DMS53 treated with DMSO at 0.1 percent for 48 hours (cell line): ENCODE data around the gene AMPD3.

Experiments
- DNase-seq: peaks from one replicate; lab custom pipeline; 2025; ENCODE audit not compliant: unreplicated experiment; lab: John Stamatoyannopoulos, UW

AMPD3 gene

GRCh38 chr11:10460611-10461275, 5.7 kb downstream of the AMPD3 start:
- no peak for DNase-seq

DNA sequence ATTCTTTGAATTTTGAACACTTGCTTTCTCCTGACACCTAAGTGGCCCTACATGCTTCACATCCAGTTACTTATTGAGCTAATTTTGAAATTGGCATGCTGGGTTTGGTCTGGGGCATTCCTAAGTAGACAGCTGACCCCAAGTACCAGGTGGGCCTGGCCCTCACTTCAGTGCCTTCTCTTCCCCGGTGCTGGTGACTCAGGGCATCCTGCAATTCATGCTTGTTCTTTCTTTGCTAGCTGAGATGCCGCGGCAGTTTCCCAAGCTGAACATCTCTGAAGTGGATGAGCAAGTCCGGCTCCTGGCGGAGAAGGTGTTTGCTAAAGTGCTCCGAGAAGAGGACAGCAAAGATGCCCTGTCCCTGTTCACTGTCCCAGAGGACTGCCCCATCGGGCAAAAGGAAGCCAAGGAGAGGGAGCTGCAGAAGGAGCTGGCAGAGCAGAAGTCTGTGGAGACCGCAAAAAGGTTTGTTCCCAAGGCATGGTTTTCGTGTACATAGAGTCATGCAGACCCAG, 6.3 kb downstream of the AMPD3 start:
- DNase-seq = no peak

DNA sequence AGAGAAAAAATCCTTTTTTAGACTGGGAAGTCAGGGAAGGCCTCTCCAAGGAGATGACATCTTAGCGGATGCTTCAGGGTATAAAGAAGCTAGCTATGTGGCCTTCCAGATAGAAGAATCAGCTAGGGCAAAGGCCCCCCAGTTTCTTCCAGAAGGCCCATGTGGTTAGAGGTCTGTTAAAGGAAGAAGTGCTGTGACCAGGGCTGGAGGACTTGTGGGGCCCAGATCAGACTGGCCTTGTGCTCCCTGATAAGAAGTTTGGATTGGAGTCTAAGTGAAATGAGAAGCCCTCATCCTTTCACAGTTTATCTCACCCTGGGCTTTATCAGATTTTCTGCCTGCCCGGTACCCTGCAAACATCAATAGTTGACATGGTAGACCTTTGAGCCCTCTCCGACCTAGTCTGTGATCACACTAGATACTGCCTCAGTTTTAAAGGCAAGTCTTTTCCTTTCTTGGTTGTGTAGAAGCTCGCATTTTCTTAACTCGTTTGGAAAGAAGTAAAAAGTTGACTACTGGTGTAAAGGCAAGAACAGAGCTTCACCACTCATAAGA, 7.8 kb downstream of the AMPD3 start:
- no peak for DNase-seq

DNA sequence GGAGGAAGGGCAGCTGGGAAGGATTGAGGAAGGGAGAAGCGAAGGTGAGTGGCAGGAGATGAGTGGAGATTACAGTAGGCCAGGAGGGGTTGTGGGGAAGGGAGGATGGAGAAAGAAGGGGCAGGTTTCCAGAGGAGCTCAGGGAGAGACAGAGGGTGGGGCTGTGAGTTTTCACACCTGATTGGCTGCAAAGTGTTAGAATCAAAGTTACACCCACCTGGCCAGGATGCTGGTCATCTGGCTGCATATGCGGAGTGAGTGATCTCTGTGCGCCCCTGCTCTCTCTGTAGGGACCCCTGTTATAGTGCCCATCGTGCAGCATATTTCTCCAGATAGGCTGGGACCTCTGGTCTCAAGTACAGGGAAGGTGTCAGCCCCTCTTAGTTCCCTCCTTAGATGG, 18.3 kb downstream of the AMPD3 start:
- no peak for DNase-seq

DNA sequence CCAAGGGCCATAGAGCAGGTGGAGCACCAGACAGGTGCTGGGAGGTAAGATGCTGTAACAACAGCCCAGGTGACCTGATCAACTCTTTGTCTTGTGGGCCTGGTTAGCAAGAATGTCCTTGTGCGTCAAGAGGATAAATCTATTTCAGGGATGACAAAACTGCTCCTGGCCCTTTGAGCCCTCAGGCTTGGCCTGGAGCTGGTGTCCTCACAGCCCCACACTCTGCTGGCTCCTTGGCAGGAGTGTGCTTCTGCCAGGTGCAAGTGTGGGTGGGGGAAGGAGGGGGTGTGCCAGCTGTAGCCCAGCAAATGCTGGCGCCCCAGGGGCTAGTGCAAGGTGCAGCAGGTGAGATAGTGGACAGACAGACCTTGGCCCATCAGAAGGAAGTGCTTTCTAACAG, 19.5 kb downstream of the AMPD3 start:
- DNase-seq = no peak

DNA sequence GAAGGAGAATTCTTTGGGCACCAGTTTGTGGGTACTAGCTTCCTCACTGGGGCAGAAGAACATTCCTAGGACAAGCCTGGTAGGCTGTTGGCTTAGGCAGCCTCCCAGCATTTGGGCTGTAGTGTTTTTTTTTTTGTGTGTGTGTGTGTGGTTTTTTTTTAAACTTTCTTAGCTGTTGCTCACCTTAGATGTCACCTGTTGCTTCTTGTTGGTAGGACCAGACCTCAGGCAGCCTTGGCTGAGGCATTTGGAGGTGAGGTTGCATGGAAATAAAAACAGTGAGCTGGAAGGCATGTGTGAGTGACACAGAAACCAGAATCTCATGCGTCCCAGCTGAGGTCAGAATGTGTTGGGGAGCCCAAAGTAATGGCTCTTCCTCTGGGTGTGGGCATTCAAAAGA, 21.3 kb downstream of the AMPD3 start:
- no peak for DNase-seq

- no peak for DNase-seq
These were observed 22.0 kb downstream of the AMPD3 start for GRCh38 chr11:10476927-10477689.

DNA sequence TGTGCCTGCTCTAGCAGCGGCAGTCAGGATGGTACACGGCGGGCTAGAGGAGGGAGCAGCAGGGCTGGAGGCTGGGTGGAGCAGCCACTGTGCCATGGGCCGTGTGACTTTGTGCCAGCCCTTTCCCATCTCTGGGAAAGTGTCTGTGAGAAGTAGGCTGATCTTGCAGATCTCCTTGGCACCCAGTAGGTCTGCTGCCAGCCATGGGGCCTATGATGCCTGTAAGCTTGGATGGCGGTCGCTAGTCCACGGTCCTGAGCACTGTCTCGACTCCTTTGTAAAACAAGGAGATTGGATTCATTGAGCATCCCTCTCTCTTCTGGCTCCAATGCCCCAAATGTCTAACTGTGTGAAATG, 22.6 kb downstream of the AMPD3 start:
- no peak for DNase-seq

- no peak for DNase-seq
These were observed 23.0 kb downstream of the AMPD3 start for GRCh38 chr11:10478066-10478465.

DNA sequence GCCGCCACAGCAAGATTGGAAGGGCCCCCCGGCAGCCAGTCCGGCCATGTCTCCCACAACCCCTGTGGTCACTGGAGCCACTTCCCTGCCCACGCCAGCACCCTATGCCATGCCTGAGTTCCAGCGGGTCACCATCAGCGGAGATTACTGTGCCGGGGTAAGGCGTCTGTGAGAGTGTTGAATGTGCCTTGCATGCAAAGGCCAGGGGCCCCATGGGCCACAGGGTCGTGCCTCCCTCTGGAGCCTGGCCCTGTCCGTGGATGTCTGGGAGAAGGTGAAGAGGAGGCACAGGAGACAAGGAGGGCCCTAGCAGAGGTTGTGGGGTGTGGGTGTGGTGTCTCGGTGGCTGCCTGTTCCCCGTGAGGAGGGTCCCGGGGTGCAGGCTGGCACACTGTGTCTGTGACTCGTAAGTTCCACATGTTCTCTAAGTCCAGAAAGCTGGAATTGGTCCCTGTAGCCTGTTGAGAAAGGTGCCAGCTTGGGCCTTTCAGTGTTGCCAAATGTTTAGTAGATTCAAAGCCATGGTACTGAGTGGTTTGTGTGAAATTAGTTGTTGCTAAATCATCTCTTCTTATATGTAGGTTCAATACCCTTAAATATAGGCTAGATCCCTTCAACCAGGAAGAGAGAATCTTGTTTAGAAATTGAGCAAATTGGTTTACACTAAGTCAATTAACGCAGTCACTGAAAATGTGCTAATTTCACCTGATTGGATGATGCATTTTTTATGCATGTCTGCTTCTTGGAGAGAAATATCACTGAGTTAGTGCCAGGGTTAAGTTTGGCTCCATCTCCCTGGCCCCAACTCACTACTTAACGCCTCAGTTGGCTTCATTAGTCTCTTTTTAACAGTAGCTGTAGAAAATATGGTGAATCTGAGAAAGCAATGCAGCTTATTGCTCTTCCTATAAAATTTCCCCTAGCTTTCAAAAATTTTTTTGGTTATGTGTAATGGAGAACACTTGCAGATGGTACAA, 23.8 kb downstream of the AMPD3 start:
- no peak for DNase-seq

DNA sequence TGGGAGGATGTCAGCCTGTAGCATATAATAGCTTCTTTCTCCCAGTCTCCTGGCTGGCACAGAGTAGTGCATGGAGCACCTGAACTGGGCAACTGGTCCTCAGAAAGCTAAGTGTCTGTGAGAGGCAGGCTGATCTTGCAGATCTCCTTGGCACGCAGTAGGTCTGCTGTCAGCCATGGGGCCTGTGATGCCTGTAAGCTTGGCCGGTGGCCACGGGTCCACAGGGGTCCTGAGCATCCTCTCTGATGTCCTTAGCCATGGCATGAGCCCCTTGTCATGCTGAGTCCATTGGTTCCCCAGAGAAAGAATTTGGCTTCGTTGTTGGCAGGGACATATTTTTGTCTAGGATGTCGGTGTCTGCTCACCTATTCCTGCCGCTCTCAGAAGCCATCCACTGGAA, 25.0 kb downstream of the AMPD3 start:
- no peak for DNase-seq

DNA sequence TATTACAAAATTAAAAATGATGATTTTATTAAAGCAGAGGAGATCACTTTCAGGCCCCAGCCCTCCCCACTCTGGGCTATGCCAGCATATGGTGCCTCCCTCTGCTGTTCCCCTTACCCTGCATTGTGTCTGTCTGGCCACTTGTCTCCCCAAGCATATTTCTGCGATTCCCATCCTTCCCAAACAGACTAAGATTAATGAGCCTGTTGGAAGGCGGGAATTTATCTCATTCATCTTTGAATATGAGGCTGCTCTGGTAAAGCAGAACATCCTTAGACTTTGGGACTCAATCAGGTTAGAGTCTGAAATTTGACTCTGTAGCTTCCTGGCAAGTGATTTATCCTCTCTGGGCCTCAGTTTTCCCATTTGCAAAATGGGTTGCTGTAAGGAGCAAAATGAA, 25.7 kb downstream of the AMPD3 start:
- no peak for DNase-seq

- DNase-seq = no peak
These were observed 26.7 kb downstream of the AMPD3 start for GRCh38 chr11:10481560-10482349.

DNA sequence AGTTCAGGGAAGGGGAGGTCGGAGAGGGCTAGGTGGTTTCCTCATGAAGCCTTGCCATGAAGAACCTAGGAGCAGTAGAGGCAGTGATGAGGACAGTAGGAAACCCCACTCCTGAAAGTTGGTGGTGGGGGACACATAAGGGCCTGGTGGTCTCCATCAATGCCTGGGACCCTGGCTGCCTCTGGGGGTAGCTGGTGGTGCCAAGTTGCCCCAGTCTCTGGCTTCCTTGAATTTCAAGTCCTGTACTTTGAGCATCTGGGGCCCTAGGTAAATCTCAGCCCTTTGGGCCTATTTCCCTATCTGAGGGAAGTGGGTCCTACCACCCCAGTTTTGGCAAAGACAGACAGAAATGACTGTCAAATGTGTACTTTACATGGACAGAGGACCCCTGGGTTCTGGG, 28.1 kb downstream of the AMPD3 start:
- DNase-seq = no peak

DNA sequence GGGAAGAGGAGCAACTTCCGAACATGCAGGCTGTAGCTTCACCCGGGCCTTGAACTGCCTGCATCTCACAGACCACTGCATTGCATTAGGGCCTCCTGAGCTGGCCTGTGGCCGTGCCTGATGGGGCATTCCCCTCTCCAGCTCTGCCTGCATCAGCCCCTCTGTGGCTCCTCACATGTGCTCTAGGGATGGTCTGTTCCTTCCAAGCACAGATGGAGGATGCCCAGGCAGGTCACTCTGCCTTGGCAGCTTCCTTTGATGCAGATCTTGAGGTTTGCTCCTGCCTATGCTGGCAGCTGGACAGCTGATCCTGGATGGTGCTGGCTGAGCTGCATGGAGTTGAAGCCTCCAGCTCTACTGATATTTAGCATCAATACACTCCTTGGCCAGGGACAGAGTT, 28.5 kb downstream of the AMPD3 start:
- no peak for DNase-seq

- no peak for DNase-seq
These were observed 29.6 kb downstream of the AMPD3 start for GRCh38 chr11:10484461-10485180.

DNA sequence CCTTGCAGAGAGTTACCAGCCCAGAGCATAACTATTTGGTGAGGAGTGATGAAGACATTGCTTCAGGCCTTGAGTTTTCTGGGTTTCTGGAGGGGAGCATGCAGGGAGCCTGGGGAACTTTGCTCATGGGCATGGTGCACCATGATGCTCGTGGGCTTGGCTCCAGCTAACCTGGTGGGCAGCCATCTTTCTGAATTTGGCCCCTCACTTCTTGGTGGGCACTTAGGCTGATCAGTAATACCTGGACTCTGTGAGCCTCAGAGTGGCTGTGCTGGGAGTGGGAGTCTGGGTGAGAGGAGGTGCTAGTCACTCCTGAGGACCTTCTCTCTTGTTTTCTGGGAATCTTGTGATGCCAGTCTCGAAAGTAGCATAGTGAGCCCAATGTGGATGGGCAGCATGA, 30.6 kb downstream of the AMPD3 start:
- no peak for DNase-seq

DNA sequence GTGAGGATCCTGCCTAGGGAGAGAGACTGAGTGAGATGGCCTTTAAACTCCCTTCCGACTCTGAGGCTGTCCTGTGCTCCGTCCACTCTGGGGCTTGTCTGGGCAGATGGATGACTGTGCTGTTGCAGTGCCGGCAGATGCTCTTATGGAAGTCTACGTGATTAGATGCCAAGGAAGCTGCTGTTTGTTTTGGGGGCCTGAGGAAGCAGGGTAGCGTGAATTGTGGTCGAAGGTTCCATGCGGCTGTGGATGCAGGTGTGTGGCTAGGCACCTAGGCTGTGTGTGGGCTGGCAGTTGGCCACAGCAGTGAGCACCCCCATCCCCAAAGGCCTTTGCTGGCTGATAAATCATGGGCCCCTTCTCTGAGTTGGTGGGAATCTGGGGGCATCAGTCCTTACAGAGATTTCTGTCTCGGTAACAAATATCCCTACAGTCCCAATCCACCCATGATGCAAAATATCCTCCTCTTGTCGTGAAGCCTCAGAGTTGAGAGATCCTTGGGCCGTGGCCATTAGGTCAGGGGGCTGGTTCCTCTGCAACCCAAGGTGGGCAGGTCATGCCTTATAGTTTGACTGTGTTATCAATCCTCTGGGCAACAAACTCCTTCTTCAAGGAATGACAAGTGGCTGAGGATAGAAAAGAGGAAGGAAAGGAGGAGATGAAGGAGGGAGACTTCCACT, 31.2 kb downstream of the AMPD3 start:
- DNase-seq = no peak

GRCh38 chr11:10487002-10487647, 32.1 kb downstream of the AMPD3 start:
- DNase-seq = no peak
